ENCODE results near the gene TUT4. TPM values are rescaled to one million over a fixed set of nuclear protein-coding genes. Genes with fewer than 3 reads are reported as not detected.

The TUT4 gene
- 14.5 and 18.3 TPM in 2 replicates for total RNA-seq

GRCh38 chr1:52552505-52553361 is at the start of gene TUT4:
TSS of gene TUT4 (minus strand) at chr1:52553092. CDS start at chr1:52526280, 26,812 bp downstream.

GRCh38 chr1:52601991-52602855 is 49.3 kb upstream of the TUT4 start, which contains the start of gene GPX7:
TSS of gene GPX7 (plus strand) at chr1:52602371. CDS start at chr1:52602410, 39 bp downstream.

GRCh38 chr1:52404116-52404974 is 148.5 kb downstream of the TUT4 start, which contains the start of the genes ORC1 and PRPF38A:
TSS of gene ORC1 (minus strand) at chr1:52404423. CDS start at chr1:52402223, 2,200 bp downstream.
TSS of gene PRPF38A (plus strand) at chr1:52404602. CDS start at chr1:52404750, 148 bp downstream.

Other genes starting within 250 kb of the TUT4 start
- 14.5 and 15.1 TPM in 2 replicates for gene CC2D1B, start 186.9 kb downstream of the TUT4 start, total RNA-seq
- 0.34 and 0.50 TPM in 2 replicates for gene ORC1, start 148.7 kb downstream of the TUT4 start, total RNA-seq
- gene PRPF38A, start 148.5 kb downstream of the TUT4 start, total RNA-seq, result 7.5 and 11.9 TPM in 2 replicates
- 21.6 and 31.8 TPM in 2 replicates for gene GPX7, start 49.3 kb upstream of the TUT4 start, total RNA-seq
- gene SHISAL2A, start 80.1 kb upstream of the TUT4 start, total RNA-seq, result not detected in 2 replicates
- 12.0 and 12.8 TPM in 2 replicates for gene COA7, start 145.3 kb upstream of the TUT4 start, total RNA-seq
- gene ZYG11B, start 173.4 kb upstream of the TUT4 start, total RNA-seq, result 22.2 and 28.5 TPM in 2 replicates

Measured in cardiac ventricle fibroblast (primary cell).